OCI-LY3 (cell line): ENCODE data around the gene GNAQ.

Source experiments
- CTCF ChIP-seq: fragments of 200-600, 300-600 bp; sonication (generic); IDR thresholded peaks from 2 replicates; pipeline ENCODE4 v1.5.1; 2014; ENCODE audit warnings: antibody characterized with exemption, low read length, low read depth
- EZH2phosphoT487 ChIP-seq: fragments of 200-600 bp; shearing (Covaris generic); IDR thresholded peaks from 2 replicates; pipeline ENCODE4 v1.6.1; 2018; ENCODE audit warnings: antibody characterized with exemption, mixed run types, low read depth

GRCh38 chr9:77926371-77926878, 105.2 kb downstream of the GNAQ start:
- TF ChIP-seq EZH2phosphoT487, result no peak
- TF ChIP-seq CTCF, result no peak
